ENCODE results near the gene NUP210. TPM values are rescaled to one million over a fixed set of nuclear protein-coding genes. Genes with fewer than 3 reads are reported as not detected.

Gene NUP210
- total and polyA plus RNA-seq, 3 experiments from 2014 or later, result 87.4 to 146 (median 143) TPM

GRCh38 chr3:13419505-13420044 is 547 bp downstream of the NUP210 start:
- H3K9me3 Mint-ChIP-seq, result peaks cover 0 to 3% (median 0%) of the 10 kb centered on the region in 5 donors
- peaks cover 0 to 4% of the 10 kb centered on the region in 2 donors for H3K27me3 Mint-ChIP-seq
- Histone ChIP-seq H3K36me3 (ENCODE audit: insufficient read depth, low read length) (no peaks in the 10 kb centered on the region), H3K4me1 (ENCODE audit: insufficient read depth, low read length) (peaks cover 62% of the 10 kb centered on the region), H3K4me3 (ENCODE audit: low read length) (peak overlapping the region; percentile 94), H3K27ac (ENCODE audit: low read depth, low read length) (peak overlapping the region; percentile 79), H3K27me3 (ENCODE audit: insufficient read depth, low read length, poor library complexity, severe bottlenecking) (no peaks in the 10 kb centered on the region), H3K9me3 (ENCODE audit: low read length) (no peaks in the 10 kb centered on the region)
- H3K36me3 Mint-ChIP-seq, result peaks cover 0 to 14% (median 0%) of the 10 kb centered on the region in 3 donors
- ChIA-PET CTCF (interaction anchor here (0.7 to 10.7 kb wide), 7 partner anchors 8 to 459 kb away, joined by 3 to 106 read pairs (median 3); no protein-coding TSS in a partner anchor), POLR2A (interaction anchor here (0.6 to 1.1 kb wide), 7 partner anchors 15 to 73 kb away, joined by 3 to 6 read pairs (median 3); no protein-coding TSS in a partner anchor)
- H3K27ac Mint-ChIP-seq, result peak overlapping the region; percentile 85 to 99 (median 97)
- H3K4me1 Mint-ChIP-seq, result peaks cover 57 to 66% (median 64%) of the 10 kb centered on the region in 3 donors
- peak; percentile 35 to 72 (median 56) for DNase-seq
- peak overlapping the region; percentile 76 to 97 (median 94) for H3K4me3 Mint-ChIP-seq

DNA sequence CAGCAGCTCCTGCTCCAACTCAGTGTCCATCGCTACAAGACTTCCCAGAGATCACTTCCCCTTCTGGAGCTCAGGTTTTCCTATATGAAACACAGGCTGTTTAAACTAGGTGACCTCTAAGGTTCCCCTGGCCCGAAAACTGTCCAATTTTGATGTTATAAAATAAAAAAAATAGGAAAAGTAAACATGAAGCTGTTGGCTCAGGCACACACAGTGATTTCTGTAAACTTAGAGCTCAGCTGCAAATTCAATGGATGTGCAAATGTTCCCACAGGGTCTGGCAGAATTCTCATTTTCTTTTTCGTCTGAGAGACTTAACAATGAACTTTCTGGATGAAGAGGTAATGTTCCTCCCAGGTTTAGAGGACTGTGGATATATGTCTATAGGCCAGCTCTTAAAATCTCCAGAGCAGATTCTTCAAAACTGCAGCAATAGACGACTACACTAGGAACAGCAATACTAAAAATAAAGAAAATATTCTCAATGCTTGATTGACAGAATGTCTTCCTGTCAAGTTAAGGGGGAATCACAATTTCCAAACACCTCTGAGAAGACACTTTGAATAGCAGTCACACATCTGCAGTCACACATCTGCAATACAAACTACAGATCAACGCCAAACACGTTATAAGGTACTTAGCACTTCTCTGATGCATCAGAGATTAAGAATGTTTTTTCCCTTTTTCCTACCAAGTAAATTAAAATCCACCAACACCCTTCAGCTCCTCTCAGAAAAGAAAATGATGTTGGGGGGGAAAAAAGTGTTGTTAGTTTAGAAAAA is 2.8 kb downstream of the NUP210 start:
- H3K36me3 ChIP-seq (ENCODE audit: insufficient read depth, low read length), result no peaks in the 10 kb centered on the region
- no peak for DNase-seq
- peak overlapping the region; percentile 94 for H3K4me3 ChIP-seq (ENCODE audit: low read length)
- Mint-ChIP-seq H3K36me3 (peaks cover 0 to 14% (median 0%) of the 10 kb centered on the region in 3 donors), H3K4me3 (peak overlapping the region; percentile 76 to 97 (median 94)), H3K9me3 (peaks cover 0 to 3% (median 0%) of the 10 kb centered on the region in 5 donors), H3K4me1 (peaks cover 69 to 77% (median 76%) of the 10 kb centered on the region in 3 donors), H3K27me3 (peaks cover 0 to 4% of the 10 kb centered on the region in 2 donors), H3K27ac (peak overlapping the region; percentile 85 to 99 (median 97))
- peaks cover 74% of the 10 kb centered on the region for H3K4me1 ChIP-seq (ENCODE audit: insufficient read depth, low read length)
- POLR2A ChIA-PET, result interaction anchor here (0.9 to 3.3 kb wide), 2 partner anchors 9 to 35 kb away, joined by 3 to 16 read pairs; no protein-coding TSS in a partner anchor
- CTCF ChIA-PET, result interaction anchor here (1.0 to 10.7 kb wide), 8 partner anchors 10 to 325 kb away, joined by 3 to 106 read pairs (median 3); no protein-coding TSS in a partner anchor
- no peaks in the 10 kb centered on the region for H3K9me3 ChIP-seq (ENCODE audit: low read length)
- no peaks in the 10 kb centered on the region for H3K27me3 ChIP-seq (ENCODE audit: insufficient read depth, low read length, poor library complexity, severe bottlenecking)
- H3K27ac ChIP-seq (ENCODE audit: low read depth, low read length), result peak overlapping the region; percentile 79

DNA sequence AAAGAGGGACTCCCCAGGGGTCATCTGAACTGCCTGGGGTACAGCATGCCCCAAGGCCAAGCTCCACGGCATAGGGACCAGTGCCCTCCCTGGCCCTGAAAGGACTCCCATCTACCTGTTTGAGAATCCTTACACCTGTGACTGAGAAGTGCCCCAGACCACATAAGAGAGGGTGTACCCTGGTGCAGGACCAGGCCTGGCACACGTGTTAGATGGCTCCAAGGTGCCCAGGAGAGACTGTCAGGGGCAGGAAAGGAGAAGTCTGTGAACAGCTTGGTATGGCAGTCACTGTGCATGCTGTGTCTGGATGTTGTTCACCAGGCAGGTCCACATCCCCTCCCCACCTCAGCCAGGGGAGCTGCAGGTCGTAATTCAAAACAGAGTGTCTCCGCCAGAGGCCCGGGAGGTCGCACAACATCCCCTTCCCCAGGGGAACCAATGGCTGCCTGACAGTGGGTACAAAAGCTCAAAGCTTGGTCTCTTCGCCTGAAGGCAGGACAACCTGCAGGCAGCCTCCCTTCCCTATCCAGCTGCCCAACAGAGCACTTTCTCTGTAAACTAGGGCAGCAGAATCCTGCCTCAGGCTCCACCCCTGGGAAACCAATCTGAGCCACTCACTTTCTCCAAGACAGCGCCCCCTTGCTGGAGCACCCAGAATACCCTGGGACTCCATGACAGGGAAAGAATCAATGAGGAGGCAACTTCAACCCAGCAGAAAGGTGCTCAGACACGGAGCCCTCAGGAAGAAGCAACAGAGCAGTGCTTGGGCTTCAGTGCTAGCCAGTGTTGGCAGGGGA is 3.9 kb downstream of the NUP210 start:
- Histone ChIP-seq H3K4me3 (ENCODE audit: low read length) (peak overlapping the region; percentile 21), H3K36me3 (ENCODE audit: insufficient read depth, low read length) (peaks cover 2% of the 10 kb centered on the region), H3K9me3 (ENCODE audit: low read length) (no peaks in the 10 kb centered on the region), H3K27me3 (ENCODE audit: insufficient read depth, low read length, poor library complexity, severe bottlenecking) (no peaks in the 10 kb centered on the region), H3K4me1 (ENCODE audit: insufficient read depth, low read length) (peaks cover 67% of the 10 kb centered on the region), H3K27ac (ENCODE audit: low read depth, low read length) (no peak overlapping the region)
- Mint-ChIP-seq H3K9me3 (peaks cover 0 to 3% (median 0%) of the 10 kb centered on the region in 5 donors), H3K27me3 (peaks cover 0 to 4% of the 10 kb centered on the region in 2 donors), H3K4me1 (peaks cover 61 to 70% (median 69%) of the 10 kb centered on the region in 3 donors), H3K27ac (peak overlapping the region; percentile 85 to 99 (median 97)), H3K4me3 (peak overlapping the region; percentile 76 to 94 (median 92)), H3K36me3 (peaks cover 0 to 14% (median 0%) of the 10 kb centered on the region in 3 donors)
- POLR2A ChIA-PET, result interaction anchor here (1.1 to 3.3 kb wide), 2 partner anchors 10 to 36 kb away, joined by 4 to 16 read pairs; no protein-coding TSS in a partner anchor
- DNase-seq, result peak in 1 of 5 donors; percentile 16
- CTCF ChIA-PET, result interaction anchor here (0.8 to 10.7 kb wide), 6 partner anchors 11 to 324 kb away, joined by 3 to 106 read pairs (median 8); no protein-coding TSS in a partner anchor

DNA sequence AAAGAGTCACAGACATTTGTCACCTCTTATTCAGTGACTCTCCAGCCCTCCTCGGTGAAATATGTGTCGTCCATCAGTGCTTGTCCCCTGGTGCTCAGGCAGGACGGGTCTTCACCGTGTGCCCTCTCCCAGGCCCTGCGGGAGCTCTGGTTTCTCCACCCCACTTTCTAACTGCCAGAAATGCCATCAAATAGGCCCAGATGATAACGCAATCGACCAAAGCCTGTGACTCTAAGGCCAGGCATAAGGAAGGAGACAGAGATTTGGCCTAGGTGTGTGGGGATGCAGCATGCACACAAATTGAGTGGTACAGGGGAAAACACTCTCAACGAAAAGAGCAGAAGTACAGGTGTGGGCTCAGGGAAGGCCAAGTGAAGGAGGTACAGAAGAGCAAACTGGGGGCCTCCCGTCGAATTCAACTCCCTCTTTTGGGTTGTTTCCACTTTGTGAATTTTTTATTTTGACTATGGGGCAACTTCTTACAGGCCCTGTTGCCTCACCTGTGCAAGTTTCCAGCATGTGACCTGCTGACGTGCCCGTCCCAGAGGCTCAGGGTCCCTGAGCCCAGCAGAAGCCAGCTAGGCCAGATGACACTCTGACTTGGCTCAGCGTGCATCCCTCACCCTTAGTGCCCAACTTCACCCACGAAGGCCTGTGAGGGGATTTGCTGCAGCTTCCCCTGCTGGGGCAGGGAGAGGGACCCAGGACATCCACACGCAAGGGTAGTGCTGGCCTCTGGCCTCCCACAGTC is 4.7 kb downstream of the NUP210 start:
- Mint-ChIP-seq H3K36me3 (peaks cover 0 to 12% (median 0%) of the 10 kb centered on the region in 3 donors), H3K4me3 (peak overlapping the region; percentile 76 to 94 (median 85)), H3K27ac (peak overlapping the region; percentile 85 to 99 (median 97)), H3K27me3 (peaks cover 0 to 4% of the 10 kb centered on the region in 2 donors), H3K4me1 (peaks cover 56 to 66% (median 66%) of the 10 kb centered on the region in 3 donors), H3K9me3 (no peaks in the 10 kb centered on the region)
- peak overlapping the region; percentile 60 for H3K27ac ChIP-seq (ENCODE audit: low read depth, low read length)
- POLR2A ChIA-PET, result interaction anchor here (1.1 to 3.3 kb wide), 3 partner anchors 10 to 37 kb away, joined by 3 to 16 read pairs (median 4); no protein-coding TSS in a partner anchor
- no peaks in the 10 kb centered on the region for H3K27me3 ChIP-seq (ENCODE audit: insufficient read depth, low read length, poor library complexity, severe bottlenecking)
- peaks cover 4% of the 10 kb centered on the region for H3K36me3 ChIP-seq (ENCODE audit: insufficient read depth, low read length)
- CTCF ChIA-PET, result interaction anchor here (1.5 to 10.7 kb wide), 3 partner anchors 12 to 69 kb away, joined by 5 to 106 read pairs (median 31); no protein-coding TSS in a partner anchor
- H3K4me1 ChIP-seq (ENCODE audit: insufficient read depth, low read length), result peaks cover 67% of the 10 kb centered on the region
- H3K9me3 ChIP-seq (ENCODE audit: low read length), result no peaks in the 10 kb centered on the region
- peak in 1 of 5 donors; percentile 8 for DNase-seq
- peak overlapping the region; percentile 55 for H3K4me3 ChIP-seq (ENCODE audit: low read length)

GRCh38 chr3:13414040-13414729 is 5.9 kb downstream of the NUP210 start:
- Histone ChIP-seq H3K27me3 (ENCODE audit: insufficient read depth, low read length, poor library complexity, severe bottlenecking) (no peaks in the 10 kb centered on the region), H3K4me3 (ENCODE audit: low read length) (peak overlapping the region; percentile 55), H3K9me3 (ENCODE audit: low read length) (no peaks in the 10 kb centered on the region), H3K36me3 (ENCODE audit: insufficient read depth, low read length) (peaks cover 5% of the 10 kb centered on the region), H3K4me1 (ENCODE audit: insufficient read depth, low read length) (peaks cover 67% of the 10 kb centered on the region), H3K27ac (ENCODE audit: low read depth, low read length) (peak overlapping the region; percentile 60)
- Mint-ChIP-seq H3K4me1 (peaks cover 56 to 71% (median 70%) of the 10 kb centered on the region in 3 donors), H3K27ac (peak overlapping the region; percentile 85 to 99 (median 97)), H3K36me3 (peaks cover 0 to 12% (median under 1%) of the 10 kb centered on the region in 3 donors), H3K27me3 (peaks cover 0 to 4% of the 10 kb centered on the region in 2 donors), H3K4me3 (peak overlapping the region; percentile 76 to 94 (median 85)), H3K9me3 (no peaks in the 10 kb centered on the region)
- peak; percentile 62 to 86 (median 76) for DNase-seq
- POLR2A ChIA-PET, result interaction anchor here (0.8 to 1.4 kb wide), 6 partner anchors 9 to 70 kb away, joined by 3 to 8 read pairs (median 4); no protein-coding TSS in a partner anchor
- CTCF ChIA-PET, result interaction anchor here (0.8 to 10.7 kb wide), 5 partner anchors 9 to 68 kb away, joined by 3 to 106 read pairs (median 5); no protein-coding TSS in a partner anchor

DNA sequence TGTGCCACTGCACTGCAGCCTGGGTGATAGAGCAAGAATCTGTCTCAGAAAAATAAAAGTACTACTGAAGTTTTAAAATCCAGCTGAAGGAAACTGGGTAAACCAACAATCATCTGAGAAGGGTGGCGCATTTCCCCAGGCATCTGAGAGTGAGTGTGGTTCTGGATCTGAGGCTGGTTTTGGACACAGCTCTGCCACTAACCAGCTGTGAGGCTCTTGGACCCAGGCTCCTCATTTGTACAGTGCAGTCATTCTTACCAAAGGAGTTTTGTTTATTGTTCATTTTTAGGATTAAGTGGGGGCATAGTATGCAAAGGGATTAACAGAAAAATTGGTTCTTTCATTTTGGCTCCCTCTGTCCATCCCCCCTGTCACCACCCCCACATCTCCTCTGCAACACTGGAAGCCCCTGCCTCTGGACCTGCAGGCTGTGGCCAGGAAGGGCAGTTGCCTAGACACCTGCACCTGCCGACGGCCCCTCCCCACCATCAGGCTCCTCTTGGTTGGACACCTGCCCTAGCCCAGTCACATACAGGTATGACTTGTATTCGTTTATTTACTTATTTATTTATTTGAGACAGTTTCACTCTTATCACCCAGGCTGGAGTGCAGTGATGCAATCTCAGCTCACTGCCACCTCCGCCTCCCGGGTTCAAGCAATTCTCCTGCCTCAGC is 8.8 kb downstream of the NUP210 start:
- Histone ChIP-seq H3K4me3 (ENCODE audit: low read length) (no peak overlapping the region), H3K36me3 (ENCODE audit: insufficient read depth, low read length) (peaks cover 10% of the 10 kb centered on the region), H3K27ac (ENCODE audit: low read depth, low read length) (no peak overlapping the region), H3K9me3 (ENCODE audit: low read length) (peaks cover 10% of the 10 kb centered on the region), H3K27me3 (ENCODE audit: insufficient read depth, low read length, poor library complexity, severe bottlenecking) (no peaks in the 10 kb centered on the region), H3K4me1 (ENCODE audit: insufficient read depth, low read length) (peaks cover 49% of the 10 kb centered on the region)
- no peak for DNase-seq
- Mint-ChIP-seq H3K27me3 (peaks cover 0 to 1% of the 10 kb centered on the region in 2 donors), H3K36me3 (peaks cover 8 to 22% (median 10%) of the 10 kb centered on the region in 3 donors), H3K9me3 (peaks cover 0 to 4% (median 2%) of the 10 kb centered on the region in 5 donors), H3K4me3 (no peak overlapping the region), H3K4me1 (peaks cover 51 to 65% (median 61%) of the 10 kb centered on the region in 3 donors), H3K27ac (peak overlapping the region; percentile 27 to 86 (median 69))
- POLR2A ChIA-PET, result interaction anchor here (1.0 kb wide), 2 partner anchors 9 to 40 kb away, joined by 3 read pairs; no protein-coding TSS in a partner anchor
- CTCF ChIA-PET, result interaction anchor here (10.7 kb wide), 1 partner anchor 41 kb away, joined by 106 read pairs; no protein-coding TSS in a partner anchor

Measured in CD8-positive, alpha-beta memory T cell (primary cell).